Endothelial cell of umbilical vein (primary cell): Measurements from ENCODE around the gene SOAT1. TPM values are rescaled to one million over a fixed set of nuclear protein-coding genes. Genes with fewer than 3 reads are reported as not detected.
"Not testable (repeated sequence)": the region's sequence is repeated elsewhere in the genome, so short reads cannot be mapped to it uniquely, and the experiment has no call there.

Experiments
- Bru-seq: library from RNA; stranded (reverse); fragments of 400-500 nt; gene quantifications from one replicate; lab custom pipeline; 2021; lab: Mats Ljungman, UMichigan
- BruChase-seq, 2 experiments: library from RNA; stranded (reverse); fragments of 400-500 nt; gene quantifications; one replicate each; lab custom pipeline; 2021; lab: Mats Ljungman, UMichigan
- BruUV-seq: library from RNA; stranded (reverse); fragments of 400-500 nt; replicated peaks from 2 replicates; lab custom pipeline; 2021; lab: Mats Ljungman, UMichigan
- CTCF ChIA-PET: fragments of 300-600, 350-600 bp; sonication (Branson Sonifier 250); formaldehyde crosslinking; loops from one replicate; lab custom pipeline; 2021; ENCODE audit warnings: antibody characterized with exemption, inconsistent platforms; lab: Charles Lee
- POLR2A ChIA-PET: fragments of 300-600, 350-600 bp; sonication (Branson Sonifier 250); formaldehyde crosslinking; loops from one replicate; lab custom pipeline; 2021; ENCODE audit warnings: antibody characterized with exemption, inconsistent platforms; lab: Charles Lee
- DNase-seq: peaks from one replicate; pipeline ENCODE4 v3.0.0-alpha.2; 2011; ENCODE audit warnings: low read depth, low spot score
- FAIRE-seq: peaks from 2 replicates; lab custom pipeline; 2011; peaks lifted over from hg19 to GRCh38; lab: Jason Lieb, UNC
- H2AFZ ChIP-seq: 2 replicates; pipeline ENCODE4 v1.6.0; 2012; ENCODE audit warnings: low read depth, low read length, control low read depth, inconsistent platforms
- H3K27ac ChIP-seq: 2 replicates; pipeline ENCODE4 v1.5.1; 2011; ENCODE audit warnings: low read depth, mild to moderate bottlenecking, control low read depth, low read length, moderate library complexity; ENCODE audit not compliant: insufficient read depth
- H3K27me3 ChIP-seq, 2 experiments: 2 replicates each; pipeline versions ENCODE4 v1.6.0 to v1.6.1; 2011; ENCODE audit warnings: low read length in 2 of 2, mixed read lengths in 1 of 2; ENCODE audit not compliant: control insufficient read depth in 2 of 2, insufficient read depth in 2 of 2
- H3K36me3 ChIP-seq, 2 experiments: 2 replicates in 1 of 2; 3 replicates in 1 of 2; pipeline ENCODE4 v1.5.1; 2011; ENCODE audit warnings: low read length in 2 of 2, mild to moderate bottlenecking in 1 of 2, moderate library complexity in 1 of 2; ENCODE audit not compliant: control insufficient read depth in 2 of 2, insufficient read depth in 2 of 2; ENCODE audit errors: extremely low read depth in 1 of 2
- H3K4me1 ChIP-seq: 3 replicates; pipeline ENCODE4 v1.5.1; 2011; ENCODE audit warnings: mild to moderate bottlenecking, low read length; ENCODE audit not compliant: control insufficient read depth, insufficient read depth; ENCODE audit errors: extremely low read depth
- H3K4me2 ChIP-seq: 2 replicates; pipeline ENCODE4 v1.6.1; 2011; ENCODE audit warnings: low read length, control low read depth, mixed read lengths; ENCODE audit not compliant: insufficient read depth
- H3K4me3 ChIP-seq, 3 experiments: fragments of 200-600 bp in 1 of 3; sonication (generic), shearing (Covaris generic) in 1 of 3; replicated peaks in 1 of 3; 2 replicates each; pipeline ENCODE4 v1.5.1; 2011 to 2016; ENCODE audit warnings: control low read depth in 3 of 3, low read length in 3 of 3, mild to moderate bottlenecking in 2 of 3, inconsistent platforms in 1 of 3, low read depth in 1 of 3, moderate library complexity in 1 of 3; ENCODE audit not compliant: insufficient read depth in 1 of 3
- H3K79me2 ChIP-seq: 2 replicates; pipeline ENCODE4 v1.6.0; 2012; ENCODE audit warnings: low read length, inconsistent platforms; ENCODE audit not compliant: control insufficient read depth, insufficient read depth
- H3K9ac ChIP-seq: replicated peaks from 2 replicates; pipeline ENCODE3; 2011; ENCODE audit warnings: low read length, control low read depth; ENCODE audit not compliant: insufficient read depth; ENCODE audit errors: extremely low read depth
- H3K9me1 ChIP-seq: replicated peaks from 3 replicates; pipeline ENCODE4 v1.6.0; 2011; ENCODE audit warnings: mild to moderate bottlenecking, low read length; ENCODE audit not compliant: control insufficient read depth, insufficient read depth; ENCODE audit errors: extremely low read depth
- H3K9me3 ChIP-seq: replicated peaks from 2 replicates; pipeline ENCODE4 v1.5.1; 2012; ENCODE audit warnings: low read length, inconsistent platforms; ENCODE audit not compliant: control insufficient read depth, insufficient read depth
- H4K20me1 ChIP-seq: replicated peaks from 2 replicates; pipeline ENCODE3; 2011; ENCODE audit warnings: mild to moderate bottlenecking, low read length; ENCODE audit not compliant: control insufficient read depth, insufficient read depth; ENCODE audit errors: extremely low read depth
- GATA2 ChIP-seq: IDR thresholded peaks from 2 replicates; pipeline ENCODE4 v1.7.0; 2011; ENCODE audit warnings: low read depth, mild to moderate bottlenecking, moderate library complexity, mixed read lengths, low read length; ENCODE audit not compliant: insufficient read length, insufficient read depth
- POLR2AphosphoS5 ChIP-seq: IDR thresholded peaks from 2 replicates; pipeline ENCODE4 v1.6.1; 2012; ENCODE audit warnings: low read depth, mild to moderate bottlenecking, control low read depth, low read length, moderate library complexity; ENCODE audit not compliant: insufficient read depth
- dilution Hi-C: fragments of 300-500 bp; cut with MboI; formaldehyde crosslinking; loops from one replicate; pipeline ENCODE4 v1.15.0; 2019; ENCODE audit warnings: low sequenced_read_pairs; ENCODE audit not compliant: extremely low pct_ligation_motif_present
- intact Hi-C: fragments of 100-400 bp; cut with micrococcal nuclease; formaldehyde crosslinking; loops from one replicate; pipeline ENCODE4 v1.10.0; 2022
- long read RNA-seq: library from polyadenylated mRNA; stranded (forward); transcript quantifications from one replicate; pipeline ENCODE4 v2.0.0, GENCODE V29; 2021
- polyA minus RNA-seq, 3 experiments: library from RNA; depleted of rRNA, polyadenylated mRNA; stranded (reverse); fragments of >200 nt; gene quantifications; 1 replicate in 1 of 3; 2 replicates in 2 of 3; pipeline ENCODE4 v1.2.3, GENCODE V29; 2011
- polyA plus RNA-seq, 4 experiments: library from polyadenylated mRNA; depleted of rRNA in 3 of 4; stranded (reverse) in 3 of 4; unstranded in 1 of 4; fragments of >200 nt; gene quantifications; 2 replicates each; pipeline versions ENCODE4 v1.2.1 to v1.2.3, GENCODE V29; 2011 to 2012; ENCODE audit warnings: missing spikeins in 1 of 4
- total RNA-seq: library from RNA; stranded (reverse); gene quantifications from 2 replicates; pipeline ENCODE4 v1.2.3, GENCODE V29; 2021
- TF ChIP-seq, protein P1 (sequence below), 2 donors: IDR thresholded peaks; 1 replicate in 1 of 2; 2 replicates in 1 of 2; pipeline ENCODE4 v1.5.1; 2011; ENCODE audit warnings: low read length in 2 of 2, mild to moderate bottlenecking in 2 of 2, moderate library complexity in 2 of 2, control low read depth in 1 of 2, inconsistent platforms in 1 of 2, low read depth in 1 of 2; ENCODE audit not compliant: insufficient read depth in 1 of 2; ENCODE audit errors: extremely low read depth in 1 of 2

The SOAT1 gene
- total RNA-seq = 34.2 and 38.2 TPM in 2 replicates
- polyA plus RNA-seq = 10.4 and 14.0 TPM in 2 replicates
- 7.9 and 9.4 TPM in 2 replicates for polyA plus RNA-seq (2011; cell fraction: cytosol; rRNA removed)
- polyA plus RNA-seq (2011; cell fraction: nucleus; rRNA removed) = 10.7 and 14.9 TPM in 2 replicates
- 18.6 and 31.2 TPM in 2 replicates for polyA plus RNA-seq (2012)
- polyA minus RNA-seq = 44.4 and 51.7 TPM in 2 replicates
- 76.4 TPM for polyA minus RNA-seq (2011; cell fraction: cytosol; rRNA and poly(A)+ RNA removed)
- polyA minus RNA-seq (2011; cell fraction: nucleus; rRNA and poly(A)+ RNA removed) = 12.4 and 24.9 TPM in 2 replicates
- Bru-seq, nascent RNA = percentile 75 among the genes with signal in this experiment
- BruChase-seq, experiment 1, labeled RNA remaining after a 6-hour chase = percentile 79 among the genes with signal in this experiment
- BruChase-seq, experiment 2, labeled RNA remaining after a 2-hour chase = percentile 73 among the genes with signal in this experiment
- long read RNA-seq, full-length matches to known transcripts = 73 of 83 reads
- long read RNA-seq, partial matches to known transcripts = 4 of 83 reads
- long read RNA-seq, other reads (novel, unspliced or antisense) = 6 of 83 reads

DNA sequence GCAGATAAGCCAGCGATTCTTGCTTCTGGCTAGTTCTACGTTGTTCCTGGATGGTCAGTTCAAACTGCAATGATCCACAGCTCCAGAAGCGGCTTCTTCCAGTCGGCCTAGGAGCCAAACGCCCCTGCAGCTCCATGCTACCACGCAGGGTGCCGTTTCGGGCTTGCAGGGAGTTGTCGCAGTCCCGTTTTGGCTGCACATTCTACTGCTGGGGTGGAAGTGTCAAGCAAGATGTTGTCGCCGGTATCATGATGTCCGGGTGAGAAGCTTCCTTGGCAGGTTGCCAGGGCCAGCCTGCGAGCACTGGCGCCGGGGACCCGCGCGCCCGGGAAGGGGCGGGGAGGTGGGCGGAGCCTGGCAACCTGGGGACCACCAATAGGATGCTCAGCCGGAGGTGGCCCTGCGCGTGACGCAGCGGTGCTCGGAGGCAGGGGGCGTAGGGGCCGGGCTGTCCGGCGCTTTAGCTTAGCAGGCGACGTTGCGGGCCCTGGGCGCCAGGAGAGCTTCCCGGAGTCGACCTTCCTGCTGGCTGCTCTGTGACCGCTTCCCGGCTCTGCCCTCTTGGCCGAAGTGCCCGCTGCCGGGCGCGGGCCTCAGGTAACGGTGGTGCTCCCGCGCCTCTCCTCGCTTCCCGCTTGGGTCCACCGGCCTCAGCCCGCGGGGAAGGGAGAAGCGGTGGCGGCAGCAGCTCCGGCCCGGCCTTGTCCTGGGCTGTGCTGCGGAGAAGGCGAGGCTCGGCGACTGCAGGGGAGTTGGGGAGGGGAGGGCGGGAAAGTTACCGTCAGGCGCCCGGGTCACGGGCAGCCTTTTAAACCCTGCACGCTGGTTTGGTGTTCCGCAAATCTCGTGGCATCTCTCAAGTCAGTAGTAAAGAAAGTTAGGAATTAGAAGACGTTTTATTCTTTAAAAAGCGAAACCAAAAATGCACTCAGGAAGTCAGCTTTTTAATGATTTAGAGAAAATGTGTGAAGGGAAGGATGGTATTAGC lies at the start of gene SOAT1:
SOAT1 (plus strand) TSS at position 458 of the 988 bp plus-strand sequence. CDS start 8,888 bp downstream, outside the sequence.
- Histone ChIP-seq H2AFZ (peak within 1 kb of the TSS; percentile 93), H3K4me2 (peak within 1 kb of the TSS; percentile 94), H3K9me3 (no peaks in the 10 kb centered on the region), H3K27ac (peak within 1 kb of the TSS; percentile 46), H3K36me3 (no peaks in the 10 kb centered on the region), H3K4me3 (peak within 1 kb of the TSS; percentile 82 to 94 (median 92)), H3K9ac (peak within 1 kb of the TSS; percentile 83), H4K20me1 (no peaks in the 10 kb centered on the region), H3K79me2 (peaks cover 31% of the 10 kb centered on the region), H3K9me1 (no peaks in the 10 kb centered on the region), H3K27me3 (no peaks in the 10 kb centered on the region), H3K4me1 (peaks cover 14% of the 10 kb centered on the region)
- POLR2A ChIA-PET = interaction anchor here (0.6 kb wide), 1 partner anchor 207 kb away, joined by 3 read pairs; no protein-coding TSS in a partner anchor
- BruUV-seq = no TSS peak
- TF ChIP-seq POLR2AphosphoS5 (peak; percentile 68), GATA2 (no peak)
- TF ChIP-seq, protein P1, sequence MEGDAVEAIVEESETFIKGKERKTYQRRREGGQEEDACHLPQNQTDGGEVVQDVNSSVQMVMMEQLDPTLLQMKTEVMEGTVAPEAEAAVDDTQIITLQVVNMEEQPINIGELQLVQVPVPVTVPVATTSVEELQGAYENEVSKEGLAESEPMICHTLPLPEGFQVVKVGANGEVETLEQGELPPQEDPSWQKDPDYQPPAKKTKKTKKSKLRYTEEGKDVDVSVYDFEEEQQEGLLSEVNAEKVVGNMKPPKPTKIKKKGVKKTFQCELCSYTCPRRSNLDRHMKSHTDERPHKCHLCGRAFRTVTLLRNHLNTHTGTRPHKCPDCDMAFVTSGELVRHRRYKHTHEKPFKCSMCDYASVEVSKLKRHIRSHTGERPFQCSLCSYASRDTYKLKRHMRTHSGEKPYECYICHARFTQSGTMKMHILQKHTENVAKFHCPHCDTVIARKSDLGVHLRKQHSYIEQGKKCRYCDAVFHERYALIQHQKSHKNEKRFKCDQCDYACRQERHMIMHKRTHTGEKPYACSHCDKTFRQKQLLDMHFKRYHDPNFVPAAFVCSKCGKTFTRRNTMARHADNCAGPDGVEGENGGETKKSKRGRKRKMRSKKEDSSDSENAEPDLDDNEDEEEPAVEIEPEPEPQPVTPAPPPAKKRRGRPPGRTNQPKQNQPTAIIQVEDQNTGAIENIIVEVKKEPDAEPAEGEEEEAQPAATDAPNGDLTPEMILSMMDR (IDR thresholded peaks at IDR 0.05; ENCODE audit: extremely low read depth in 1 of 2, insufficient read depth in 1 of 2, low read depth in 1 of 2, low read length in 2 of 2) = peak; percentile 4 to 43
- peak; percentile 91 for DNase-seq
- CTCF ChIA-PET = interaction anchor here (0.7 to 5.1 kb wide), 18 partner anchors 9 to 762 kb away, joined by 3 to 30 read pairs (median 4); partner anchors contain the start of genes AXDND1 and TOR3A
- peak; percentile 72 for FAIRE-seq
- intact Hi-C loops (loop anchor here (1.0 to 5.0 kb wide), 4 partner anchors 65 to 266 kb away; partner anchors contain the start of genes ABL2 and FAM20B), dilution Hi-C loops (no loop called here)

DNA sequence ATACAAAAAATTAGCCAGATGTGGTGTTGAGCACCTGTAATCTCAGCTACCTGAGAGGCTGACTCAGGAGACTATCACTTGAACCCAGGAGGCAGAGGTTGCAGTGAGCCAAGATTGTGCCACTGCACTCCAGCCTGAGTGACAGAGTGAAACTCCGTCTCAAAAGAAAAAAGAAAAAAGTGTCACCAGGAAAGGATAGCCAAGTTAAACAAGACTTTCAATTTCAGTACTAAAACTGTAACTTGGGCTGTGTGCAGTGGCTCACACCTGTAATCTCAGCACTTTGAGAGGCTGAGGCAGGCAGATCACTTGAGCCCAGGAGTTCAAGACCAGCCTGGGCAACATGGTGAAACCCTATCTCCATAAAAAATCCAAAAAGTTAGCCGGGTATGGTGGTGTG lies 48.2 kb upstream of the SOAT1 start:
- CTCF ChIA-PET, H3K4me1 ChIP-seq, H3K27ac ChIP-seq, H3K27me3 ChIP-seq, POLR2A ChIA-PET, DNase-seq, H4K20me1 ChIP-seq, H3K9me3 ChIP-seq, intact Hi-C loops, H2AFZ ChIP-seq, FAIRE-seq, H3K36me3 ChIP-seq, H3K79me2 ChIP-seq, BruUV-seq, H3K4me3 ChIP-seq, dilution Hi-C loops, H3K4me2 ChIP-seq, H3K9ac ChIP-seq, H3K9me1 ChIP-seq: not testable (repeated sequence)
